Sciatic nerve (tissue), 2 donors: ENCODE measurements around the gene ZNF615. TPM values are rescaled to one million over a fixed set of nuclear protein-coding genes. Genes with fewer than 3 reads are reported as not detected.
A peak's percentile ranks its signal among the peaks of the same experiment; 100 is the strongest.
"Not testable (repeated sequence)": the region's sequence is repeated elsewhere in the genome, so short reads cannot be mapped to it uniquely, and the experiment has no call there.

Experiments used
- ATAC-seq: fragments of 200-7000 bp; cut with Tn5 transposase; one replicate; pipeline ENCODE4 v1.9.1; 2020; ENCODE audit warnings: mild to moderate bottlenecking, moderate library complexity
- DNase-seq: peaks from one replicate; pipeline ENCODE4 v3.0.0-alpha.2; 2020; ENCODE audit warnings: low spot score
- intact Hi-C: fragments of 100-400 bp; cut with DNase I; formaldehyde crosslinking; loops from one replicate; pipeline ENCODE4 v1.14.2; 2022
- total RNA-seq: library from RNA; stranded (reverse); fragmentation: NEBNext Ultra II Directional; extraction: Animal tissue kit (Norgen Biotek cat#: 25700); gene quantifications from one replicate; pipeline ENCODE4 v1.2.1, GENCODE V29; 2021
- donor health status: DM: no; HTN: no; CAD: no.
- donor health status: DM: no; HTN: no; CAD: no.

ZNF615 gene
- 18.7 TPM for total RNA-seq

DNA sequence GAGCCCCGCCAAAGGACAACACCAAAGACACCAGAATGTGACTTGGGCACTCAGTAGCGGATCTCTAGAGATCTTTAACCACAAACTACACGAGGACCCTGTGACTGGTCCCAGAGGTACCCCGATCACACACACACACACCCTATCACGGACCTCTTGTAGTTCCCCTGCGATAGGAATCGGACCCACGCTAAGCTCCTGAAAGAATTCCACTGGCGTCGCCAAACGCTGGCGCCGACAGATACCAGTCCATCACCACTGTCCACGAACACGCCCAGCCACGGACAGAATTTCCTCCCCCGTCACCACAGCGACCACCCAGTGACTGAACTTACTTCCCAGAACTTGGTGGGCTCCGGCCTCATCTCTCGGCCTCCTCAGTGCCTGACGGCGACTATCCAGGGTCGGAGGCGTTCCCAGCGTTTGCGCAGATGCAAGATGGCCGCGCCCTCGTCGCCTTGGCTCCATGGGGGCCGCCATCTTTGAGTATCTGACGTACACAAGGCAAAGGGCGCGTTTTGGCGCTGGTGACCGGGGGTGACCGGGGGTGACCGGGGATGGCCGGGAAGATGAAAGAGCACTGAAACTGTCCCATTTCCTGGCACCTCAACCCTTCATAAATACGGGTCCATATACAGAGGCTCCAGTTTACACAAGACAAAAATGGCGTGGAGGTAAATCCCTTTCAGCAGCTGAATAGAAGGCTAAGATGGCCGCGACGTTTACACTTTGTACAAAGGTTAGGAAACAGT, at the start of gene ZNF615:
Gene ZNF615 (minus strand): TSS at position 406 of the 752 bp plus-strand sequence. CDS start 4,500 bp downstream, outside the sequence.
- ATAC-seq: peak; percentile 100

DNA sequence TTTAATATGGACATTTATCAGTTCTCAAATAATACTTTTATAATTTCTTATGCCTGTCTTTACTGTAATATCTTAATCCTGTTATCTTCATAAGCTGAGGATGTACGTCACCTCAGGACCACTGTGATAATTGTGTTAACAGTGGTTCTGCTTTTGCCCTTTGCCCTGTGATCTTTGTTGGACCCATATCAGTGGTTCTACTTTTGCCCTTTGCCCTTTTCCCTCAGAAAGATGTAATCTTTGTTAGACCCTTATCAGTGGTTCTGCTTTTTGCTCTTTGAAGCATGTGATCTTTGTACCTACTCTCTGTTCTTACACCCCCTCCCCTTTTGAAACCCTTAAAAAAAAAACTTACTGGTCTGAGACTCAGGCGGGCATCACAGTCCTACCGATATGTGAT, 48.5 kb upstream of the ZNF615 start:
- ATAC-seq, DNase-seq, intact Hi-C loops: not testable (repeated sequence)

More for the DNA sequence above, at the start of gene ZNF615:
- peak; percentile 93 for DNase-seq
- intact Hi-C loops: no loop called here

DNA sequence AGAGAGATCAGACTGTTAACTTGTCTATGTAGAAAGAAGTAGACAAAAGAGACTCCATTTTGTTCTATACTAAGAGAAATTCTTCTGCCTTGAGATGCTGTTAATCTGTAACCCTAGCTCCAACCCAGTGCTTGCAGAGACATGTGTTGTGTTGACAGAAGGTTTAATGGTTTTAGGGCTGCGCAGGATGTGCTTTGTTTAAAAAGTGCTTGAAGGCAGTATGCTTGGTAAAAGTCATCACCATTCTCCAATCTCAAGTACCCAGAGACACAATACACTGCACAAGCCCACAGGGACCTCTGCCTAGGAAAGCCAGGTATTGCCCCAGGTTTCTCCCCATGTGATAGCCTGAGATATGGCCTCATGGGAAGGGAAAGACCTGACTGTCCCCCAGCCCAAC, 43.7 kb upstream of the ZNF615 start:
- ATAC-seq, intact Hi-C loops, DNase-seq: not testable (repeated sequence)

DNA sequence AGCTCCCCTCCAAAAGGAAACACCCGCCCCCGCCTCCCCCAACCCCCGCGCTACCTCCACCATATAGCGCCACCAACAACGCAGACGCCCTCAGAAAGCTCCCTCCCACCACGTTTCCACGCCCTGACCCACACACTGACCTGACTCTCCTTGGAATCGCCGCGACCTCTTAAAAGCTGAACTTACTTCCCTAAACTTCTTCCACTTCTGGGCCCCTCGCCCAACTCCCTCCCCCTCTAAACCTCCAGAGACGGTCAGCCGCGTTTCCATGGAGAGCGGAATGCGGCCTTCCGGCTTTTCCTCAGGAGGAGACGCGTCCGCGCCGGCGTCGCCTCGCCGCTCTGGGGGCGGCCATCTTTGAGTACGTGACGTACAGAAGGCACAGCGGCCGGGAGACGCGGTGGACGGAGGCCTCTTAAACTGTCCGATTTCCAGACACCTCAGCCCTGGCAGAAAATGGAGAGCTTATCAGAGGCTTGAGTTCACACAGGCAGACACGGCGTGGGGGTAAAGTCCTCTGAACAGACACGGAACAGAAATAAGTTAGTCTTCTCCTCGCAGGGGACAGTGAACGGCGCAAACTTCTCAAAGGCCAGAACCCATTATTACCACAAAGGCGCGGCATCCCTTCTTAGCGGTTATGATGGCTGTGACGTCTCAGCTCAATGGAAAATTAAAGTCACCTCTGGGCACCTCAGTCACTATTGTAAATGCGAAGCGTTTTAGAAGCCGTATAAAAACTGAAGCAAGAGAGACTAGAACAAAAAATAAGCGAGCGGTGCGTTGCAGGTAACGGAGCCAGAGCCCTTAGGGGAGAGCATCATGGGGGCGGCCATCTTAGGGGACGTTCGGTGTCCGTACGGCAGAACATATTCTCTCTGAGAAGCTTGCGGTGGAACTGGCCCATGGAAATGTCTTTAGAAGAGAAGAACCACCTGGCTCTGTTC, 40.8 kb upstream of the ZNF615 start, which contains the start of gene ZNF432:
Gene ZNF432 (minus strand): TSS at position 284 of the 947 bp plus-strand sequence. CDS start 1,970 bp downstream, outside the sequence.
- ATAC-seq (peak; percentile 100), DNase-seq (peak; percentile 97)
- intact Hi-C loops: no loop called here

DNA sequence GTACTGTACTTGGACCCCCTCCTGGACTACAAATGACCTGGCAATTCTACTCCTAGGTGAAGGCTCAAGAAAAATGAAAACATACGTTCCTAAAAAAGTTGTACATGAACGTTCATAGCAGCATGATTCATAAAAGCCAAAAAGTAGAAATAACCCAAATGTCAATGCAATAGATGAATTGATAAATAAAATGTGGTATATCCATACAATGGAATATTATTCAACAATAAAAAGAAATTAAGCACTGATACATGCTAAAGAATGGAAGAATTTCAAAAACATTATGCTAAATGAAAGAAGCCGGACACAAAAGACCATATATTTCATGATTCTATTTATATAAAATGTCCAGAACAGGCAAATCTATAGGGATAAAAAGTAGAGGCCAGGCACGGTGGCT, 31.2 kb upstream of the ZNF615 start:
- intact Hi-C loops: no loop called here
- DNase-seq (no peak), ATAC-seq (no peak)

DNA sequence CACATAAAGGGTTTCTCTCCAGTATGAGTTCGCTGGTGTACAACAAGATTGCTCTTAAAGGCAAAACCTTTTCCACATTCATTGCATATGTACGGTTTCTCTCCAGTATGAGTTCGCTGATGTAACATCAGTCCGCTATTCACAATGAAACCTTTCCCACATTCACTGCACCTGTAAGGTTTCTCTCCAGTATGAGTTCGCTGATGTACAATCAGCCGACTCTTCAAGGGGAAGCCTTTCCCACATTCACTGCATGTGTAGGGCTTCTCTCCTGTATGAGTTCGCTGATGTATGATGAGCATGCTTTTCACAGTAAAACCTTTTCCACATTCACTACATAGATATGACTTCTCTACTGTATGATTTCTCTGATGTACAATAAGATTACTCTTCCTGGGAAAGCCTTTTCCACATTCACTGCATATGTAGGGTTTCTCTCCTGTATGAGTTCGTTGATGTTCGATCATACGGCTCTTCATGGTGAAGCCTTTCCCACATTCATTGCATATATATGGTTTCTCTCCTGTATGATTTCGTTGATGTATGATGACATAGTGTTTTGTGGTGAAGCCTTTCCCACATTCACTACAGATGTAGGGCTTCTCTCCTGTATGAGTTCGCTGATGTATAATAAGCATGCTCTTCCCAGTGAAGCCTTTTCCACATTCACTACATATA, 26.2 kb upstream of the ZNF615 start:
- intact Hi-C loops: no loop called here
- no peak for DNase-seq
- no peak for ATAC-seq

DNA sequence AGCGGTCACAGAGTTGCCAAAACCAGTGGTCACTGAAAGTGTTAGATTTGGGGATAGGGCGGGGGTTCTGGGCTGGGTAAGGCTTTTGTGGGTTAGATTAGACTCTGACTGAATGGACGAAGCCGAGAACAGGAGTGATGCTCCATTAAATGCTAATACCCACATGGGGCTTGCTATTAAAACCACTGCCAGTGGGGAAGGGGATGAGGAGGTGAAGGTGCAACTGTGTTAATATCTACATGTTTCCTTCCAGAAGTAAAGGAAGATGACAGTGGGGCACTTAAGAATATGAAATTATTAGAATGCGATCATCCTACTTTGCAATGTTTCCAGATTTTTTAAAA, 20.7 kb upstream of the ZNF615 start:
- ATAC-seq (peak; percentile 53), DNase-seq (no peak)
- intact Hi-C loops: no loop called here

DNA sequence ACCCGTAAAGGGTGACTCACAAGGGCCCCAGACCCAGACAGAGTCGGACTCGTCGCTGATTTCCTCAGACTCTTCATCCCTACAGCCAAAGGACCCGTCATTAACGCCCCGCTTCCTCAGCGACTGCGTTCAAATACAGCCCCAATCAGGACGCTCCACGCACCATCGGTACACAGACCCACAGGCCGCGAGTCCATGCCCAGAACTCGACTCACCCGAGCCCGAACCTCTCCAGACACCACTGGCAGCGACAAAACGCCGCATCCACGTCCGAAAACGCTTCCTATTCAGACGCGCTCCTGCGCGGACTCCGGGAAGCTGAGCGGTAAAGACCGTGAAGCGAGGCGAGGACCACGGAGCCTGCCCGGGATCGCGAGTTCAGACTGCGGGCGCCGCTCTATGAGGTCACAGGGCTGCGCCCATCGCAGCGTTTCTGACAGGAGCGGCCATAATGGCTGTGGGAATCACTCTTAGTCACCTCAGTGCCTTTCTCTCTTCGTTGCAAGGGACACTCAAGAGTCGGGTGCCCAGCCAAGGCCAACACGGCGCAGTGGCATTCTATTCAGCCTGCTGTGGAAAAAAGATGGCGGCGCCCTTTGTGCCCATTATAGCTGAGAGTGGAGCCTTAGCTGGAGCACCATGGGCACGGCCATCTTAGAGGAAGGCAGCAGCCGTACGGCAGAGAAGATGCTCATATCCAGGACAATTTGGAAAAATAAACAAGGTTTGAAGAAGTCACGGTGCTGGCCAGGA, 20.2 kb upstream of the ZNF615 start, which contains the start of gene ZNF614:
Gene ZNF614 (minus strand): TSS at position 353 of the 753 bp plus-strand sequence. CDS start 2,634 bp downstream, outside the sequence.
- peak; percentile 99 for ATAC-seq
- intact Hi-C loops: no loop called here

DNA sequence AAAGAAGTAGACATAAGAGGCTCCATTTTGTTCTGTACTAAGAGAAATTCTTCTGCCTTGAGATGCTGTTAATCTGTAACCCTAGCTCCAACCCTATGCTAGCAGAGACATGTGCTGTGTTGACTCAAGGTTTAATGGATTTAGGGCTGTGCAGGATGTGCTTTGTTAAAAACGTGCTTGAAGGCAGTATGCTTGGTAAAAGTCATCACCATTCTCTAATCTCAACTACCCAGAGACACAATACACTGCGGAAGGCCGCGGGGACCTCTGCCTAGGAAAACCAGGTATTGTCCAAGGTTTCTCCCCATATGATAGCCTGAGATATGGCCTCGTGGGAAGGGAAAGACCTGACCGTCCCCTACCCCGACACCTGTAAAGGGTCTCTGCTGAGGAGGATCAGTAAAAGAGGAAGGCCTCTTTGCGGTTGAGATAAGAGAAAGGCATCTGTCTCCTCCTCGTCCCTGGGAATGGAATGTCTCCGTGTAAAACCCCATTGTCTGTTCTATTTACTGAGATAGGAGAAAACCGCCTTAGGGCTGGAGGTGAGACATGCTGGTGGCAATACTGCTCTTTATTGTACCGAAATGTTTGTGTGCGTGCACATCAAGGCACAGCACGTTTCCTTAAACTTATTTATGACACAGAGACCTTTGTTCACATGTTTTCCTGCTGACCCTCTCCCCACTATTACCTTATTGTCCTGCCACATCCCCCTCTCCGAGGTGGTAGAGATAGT, 18.4 kb upstream of the ZNF615 start:
- ATAC-seq, intact Hi-C loops, DNase-seq: not testable (repeated sequence)

More for the DNA sequence above, 20.2 kb upstream of the ZNF615 start, which contains the start of gene ZNF614:
- peak; percentile 89 for DNase-seq

DNA sequence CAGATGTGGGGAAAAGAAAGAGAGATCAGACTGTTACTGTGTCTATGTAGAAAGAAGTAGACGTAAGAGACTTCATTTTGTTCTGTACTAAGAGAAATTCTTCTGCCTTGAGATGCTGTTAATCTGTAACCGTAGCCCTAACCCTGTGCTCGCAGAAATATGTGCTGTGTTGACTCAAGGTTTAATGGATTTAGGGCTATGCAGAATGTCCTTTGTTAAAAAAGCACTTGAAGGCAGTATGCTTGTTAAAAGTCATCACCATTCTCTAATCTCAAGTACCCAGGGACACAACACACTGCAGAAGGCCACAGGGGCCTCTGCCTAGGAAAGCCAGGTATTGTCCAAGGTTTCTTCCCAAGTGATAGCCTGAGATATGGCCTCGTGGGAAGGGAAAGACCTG, 16.5 kb upstream of the ZNF615 start:
- DNase-seq, ATAC-seq, intact Hi-C loops: not testable (repeated sequence)

DNA sequence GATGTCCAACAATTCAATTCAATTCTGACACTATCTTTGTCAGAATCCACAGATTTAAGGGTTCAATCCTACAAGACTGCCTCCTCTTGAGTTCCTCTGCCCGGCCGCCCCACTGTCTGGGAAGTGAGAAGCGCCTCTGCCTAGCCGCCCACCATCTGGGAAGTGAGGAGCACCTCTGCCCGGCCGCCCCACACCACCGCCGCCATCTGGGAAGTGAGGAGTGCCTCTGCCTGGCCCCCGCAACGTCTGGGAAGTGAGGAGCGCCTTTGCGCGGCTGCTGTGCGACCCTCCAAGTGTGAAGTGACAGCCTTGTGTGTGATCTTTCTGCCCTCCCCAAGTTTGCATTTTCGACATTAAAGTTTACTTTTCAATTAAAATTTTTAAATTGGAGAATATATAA, 14.2 kb upstream of the ZNF615 start:
- intact Hi-C loops: no loop called here
- DNase-seq: no peak
- no peak for ATAC-seq

DNA sequence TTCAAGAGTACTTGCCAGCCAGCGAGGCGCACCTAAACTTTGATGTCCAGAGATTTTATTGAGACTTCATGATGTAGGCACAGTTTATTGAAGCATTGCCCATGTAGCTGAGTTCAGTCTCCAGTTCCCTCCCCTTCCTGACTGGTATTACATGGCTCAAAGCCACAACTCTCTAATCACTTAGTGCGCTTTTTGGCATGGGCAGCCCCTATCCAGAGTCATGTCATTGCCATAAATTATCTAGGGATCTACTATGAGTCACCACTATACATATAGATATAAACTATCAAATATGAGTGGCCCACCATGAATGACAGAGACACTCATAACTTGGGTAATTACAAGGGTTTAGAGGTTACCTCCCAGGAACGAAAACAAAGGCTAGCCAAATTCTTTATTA, 12.5 kb upstream of the ZNF615 start:
- intact Hi-C loops: no loop called here
- ATAC-seq: no peak
- no peak for DNase-seq

DNA sequence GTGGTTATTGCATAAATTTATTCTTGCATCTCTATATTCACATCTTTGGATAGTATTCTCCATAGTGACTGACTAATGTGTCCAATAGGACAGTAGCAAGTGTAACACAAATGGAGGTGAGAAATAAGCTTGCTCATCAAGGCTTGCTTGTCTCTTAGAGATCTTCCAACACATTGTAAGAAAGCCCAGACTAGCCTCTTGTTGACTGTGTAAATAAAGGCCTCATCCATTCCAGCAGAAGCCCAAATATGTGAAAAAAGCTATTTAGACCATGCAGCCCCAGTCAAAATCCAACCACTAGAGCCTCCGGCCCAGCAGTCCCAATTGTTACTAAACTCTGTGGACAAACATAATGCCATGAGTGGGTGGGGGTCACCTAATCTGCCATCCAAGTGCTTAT, 2.7 kb upstream of the ZNF615 start:
- ATAC-seq (no peak), DNase-seq (no peak)
- intact Hi-C loops: no loop called here

DNA sequence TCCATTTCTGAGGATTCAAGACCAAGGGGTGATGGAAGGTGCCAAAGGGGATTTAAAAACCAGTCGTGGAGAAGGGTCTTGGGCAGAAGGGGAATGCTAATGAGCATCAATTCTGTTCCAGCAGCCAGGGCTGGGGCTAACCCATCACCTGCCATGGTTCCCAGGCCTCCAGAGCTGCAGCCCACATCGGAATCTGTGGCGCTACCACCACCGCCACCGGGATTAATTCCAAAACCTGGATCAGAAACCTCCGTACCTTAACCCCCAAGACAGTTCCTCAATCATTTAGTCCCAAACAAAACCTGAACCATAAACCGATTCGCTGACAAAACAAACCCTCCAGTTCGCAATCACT, 583 bp downstream of the ZNF615 start:
- intact Hi-C loops: no loop called here
- DNase-seq: no peak

DNA sequence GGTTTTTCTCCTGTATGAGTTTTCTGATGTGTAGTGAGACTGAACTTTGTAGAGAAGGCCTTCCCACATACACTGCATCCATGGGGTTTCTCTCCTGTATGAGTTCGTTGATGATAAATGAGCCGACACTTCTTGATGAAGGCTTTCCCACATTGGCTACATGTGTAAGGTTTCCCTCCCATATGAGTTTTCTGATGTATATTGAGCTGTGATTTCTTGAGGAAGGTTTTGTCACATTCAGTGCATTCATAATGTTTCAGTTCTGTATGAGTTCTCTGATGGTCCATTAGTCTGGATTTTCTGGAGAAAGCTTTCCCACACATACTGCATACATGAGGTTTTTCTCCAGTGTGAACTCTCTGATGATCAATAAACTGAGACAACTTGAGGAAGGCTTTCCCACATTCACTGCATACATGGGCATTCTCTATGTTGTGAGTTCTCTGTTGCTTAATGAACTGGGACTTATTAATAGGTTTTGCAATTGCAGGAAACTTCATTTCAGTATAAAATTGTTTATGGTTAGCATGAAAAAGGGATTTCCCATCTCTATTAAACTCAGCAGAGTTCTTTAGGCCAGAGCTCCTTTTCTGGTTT, 13.9 kb downstream of the ZNF615 start:
- ATAC-seq (no peak), DNase-seq (no peak)
- intact Hi-C loops: no loop called here

More for the DNA sequence above, 583 bp downstream of the ZNF615 start:
- peak; percentile 40 for ATAC-seq

DNA sequence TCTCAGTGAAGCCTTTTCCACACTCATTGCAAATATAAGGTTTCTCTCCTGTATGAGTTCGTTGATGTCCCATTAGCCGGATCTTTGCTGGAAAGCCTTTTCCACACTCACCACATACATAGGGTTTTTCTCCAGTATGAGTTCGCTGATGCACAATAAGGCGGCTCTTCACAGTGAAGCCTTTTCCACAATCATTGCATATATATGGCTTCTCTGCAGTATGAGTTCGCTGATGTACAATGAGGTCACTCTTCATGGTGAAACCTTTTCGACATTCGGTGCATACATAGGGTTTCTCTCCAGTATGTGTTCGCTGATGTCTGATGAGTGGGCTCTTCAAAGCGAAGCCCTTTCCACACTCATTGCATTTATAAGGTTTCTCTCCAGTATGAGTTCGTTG, 14.6 kb downstream of the ZNF615 start:
- DNase-seq: no peak
- intact Hi-C loops: no loop called here
- no peak for ATAC-seq
